ENCODE data around the gene GPBAR1. TPM values are rescaled to one million over a fixed set of nuclear protein-coding genes. Genes with fewer than 3 reads are reported as not detected.
"Not testable (repeated sequence)": the region's sequence is repeated elsewhere in the genome, so short reads cannot be mapped to it uniquely, and the experiment has no call there.

The GPBAR1 gene
- total and polyA plus RNA-seq, 3 donors from 2014 or later, result 1.5 to 3.4 (median 1.8) TPM

- Histone ChIP-seq H3K27me3 (no peaks in the 10 kb centered on the region), H3K36me3 (ENCODE audit: low read depth, missing control alignments) (no peaks in the 10 kb centered on the region), H3K4me1 (peaks cover 30% of the 10 kb centered on the region), H3K9me3 (no peaks in the 10 kb centered on the region), H3K27ac (peak overlapping the region; percentile 21 to 71), H3K4me3 (no peak overlapping the region)
- peak; percentile 85 for DNase-seq
- peak; percentile 85 to 87 (median 86) for TF ChIP-seq CTCF (IDR thresholded peaks at IDR 0.05)
- TF ChIP-seq POLR2A (IDR thresholded peaks at IDR 0.05), result no peak
- 28 to 32% methylated on average over 13 to 18 of the region's 18 CpGs for WGBS, 2 donors
- intact Hi-C loops (cut with DNase I; ENCODE audit: low total_unique reads), result no loop called here
Observed at GRCh38 chr2:218272531-218273212, 11.9 kb downstream of the GPBAR1 start.

- WGBS, 2 donors, result 79 to 87% methylated on average over 8 of the region's 8 CpGs
Observed at GRCh38 chr2:218273214-218273907, 12.5 kb downstream of the GPBAR1 start.

GRCh38 chr2:218273908-218274249 is 13.1 kb downstream of the GPBAR1 start:
- peaks cover 27% of the 10 kb centered on the region for H3K4me1 ChIP-seq
- intact Hi-C loops (cut with DNase I; ENCODE audit: low total_unique reads), result no loop called here

More at GRCh38 chr2:218273214-218273907, 12.5 kb downstream of the GPBAR1 start:
- H3K9me3 ChIP-seq; DNase-seq; intact Hi-C loops (cut with DNase I; ENCODE audit: low total_unique reads); H3K4me3 ChIP-seq; H3K36me3 ChIP-seq (ENCODE audit: low read depth, missing control alignments); H3K27me3 ChIP-seq: not testable (repeated sequence)
- H3K4me1 ChIP-seq, result peaks cover 30% of the 10 kb centered on the region
- H3K27ac ChIP-seq, result peak overlapping the region; percentile 21 to 71

GRCh38 chr2:218274586-218274985 is 13.8 kb downstream of the GPBAR1 start:
- DNase-seq, result no peak
- WGBS, 2 donors, result 69 to 71% methylated on average over 4 of the region's 4 CpGs
- TF ChIP-seq CTCF (IDR thresholded peaks at IDR 0.05) (no peak), POLR2A (IDR thresholded peaks at IDR 0.05) (no peak)
- intact Hi-C loops (cut with DNase I; ENCODE audit: low total_unique reads), result no loop called here
- H3K9me3 ChIP-seq, result no peaks in the 10 kb centered on the region
- H3K27me3 ChIP-seq, result no peaks in the 10 kb centered on the region
- no peak overlapping the region for H3K4me3 ChIP-seq
- no peaks in the 10 kb centered on the region for H3K36me3 ChIP-seq (ENCODE audit: low read depth, missing control alignments)
- H3K27ac ChIP-seq, result no peak overlapping the region
- peaks cover 22% of the 10 kb centered on the region for H3K4me1 ChIP-seq

More at GRCh38 chr2:218273908-218274249, 13.1 kb downstream of the GPBAR1 start:
- no peaks in the 10 kb centered on the region for H3K9me3 ChIP-seq
- H3K27me3 ChIP-seq, result no peaks in the 10 kb centered on the region
- no peaks in the 10 kb centered on the region for H3K36me3 ChIP-seq (ENCODE audit: low read depth, missing control alignments)
- no peak for DNase-seq
- no peak for TF ChIP-seq POLR2A (IDR thresholded peaks at IDR 0.05)
- TF ChIP-seq CTCF (IDR thresholded peaks at IDR 0.05), result no peak
- WGBS, 2 donors, result 81 to 90% methylated on average over 2 of the region's 2 CpGs
- no peak overlapping the region for H3K4me3 ChIP-seq
- no peak overlapping the region for H3K27ac ChIP-seq

GRCh38 chr2:218275371-218276072 is 14.7 kb downstream of the GPBAR1 start:
- 79 to 93% methylated on average over 6 to 9 of the region's 9 CpGs for WGBS, 2 donors
- Histone ChIP-seq H3K36me3 (ENCODE audit: low read depth, missing control alignments) (no peaks in the 10 kb centered on the region), H3K27me3 (no peaks in the 10 kb centered on the region), H3K4me3 (no peak overlapping the region), H3K9me3 (no peaks in the 10 kb centered on the region), H3K27ac (no peak overlapping the region), H3K4me1 (peaks cover 22% of the 10 kb centered on the region)
- DNase-seq, result no peak
- intact Hi-C loops (cut with DNase I; ENCODE audit: low total_unique reads), result no loop called here
- TF ChIP-seq POLR2A (IDR thresholded peaks at IDR 0.05) (no peak), CTCF (IDR thresholded peaks at IDR 0.05) (no peak)

Data from testis (tissue), 3 donors.